ENCODE measurements around the gene PHACTR2.

- TF ChIP-seq POLR2AphosphoS5 (IDR thresholded peaks at IDR 0.05; ENCODE audit: low read depth, low read length) (no peak), POLR2A (IDR thresholded peaks at IDR 0.05; ENCODE audit: low read depth, low read length) (no peak), TAF1 (IDR thresholded peaks at IDR 0.05; ENCODE audit: low read depth, low read length) (no peak)
Measured at GRCh38 chr6:143836150-143836549, 158.4 kb downstream of the PHACTR2 start.
